Measurements from ENCODE around the gene RNF183. TPM values are rescaled to one million over a fixed set of nuclear protein-coding genes. Genes with fewer than 3 reads are reported as not detected.
"Not testable (repeated sequence)": the region's sequence is repeated elsewhere in the genome, so short reads cannot be mapped to it uniquely, and the experiment has no call there.

The RNF183 gene
- polyA plus RNA-seq, 3 donors from 2014 or later = not detected

GRCh38 chr9:113309204-113309813, 6.1 kb upstream of the RNF183 start:
- no peak overlapping the region for H3K4me3 Mint-ChIP-seq
- peaks cover 0 to 9% (median 3%) of the 10 kb centered on the region in 3 donors for H3K27me3 Mint-ChIP-seq (ENCODE audit: low read depth in 3 of 3)
- H3K27ac Mint-ChIP-seq = no peak overlapping the region
- no peaks in the 10 kb centered on the region for H3K4me1 Mint-ChIP-seq
- DNase-seq = peak; percentile 15 to 38 (median 22)
- H3K36me3 Mint-ChIP-seq = peaks cover 0 to 3% (median 0%) of the 10 kb centered on the region in 3 donors
- H3K9me3 Mint-ChIP-seq = no peaks in the 10 kb centered on the region

DNA sequence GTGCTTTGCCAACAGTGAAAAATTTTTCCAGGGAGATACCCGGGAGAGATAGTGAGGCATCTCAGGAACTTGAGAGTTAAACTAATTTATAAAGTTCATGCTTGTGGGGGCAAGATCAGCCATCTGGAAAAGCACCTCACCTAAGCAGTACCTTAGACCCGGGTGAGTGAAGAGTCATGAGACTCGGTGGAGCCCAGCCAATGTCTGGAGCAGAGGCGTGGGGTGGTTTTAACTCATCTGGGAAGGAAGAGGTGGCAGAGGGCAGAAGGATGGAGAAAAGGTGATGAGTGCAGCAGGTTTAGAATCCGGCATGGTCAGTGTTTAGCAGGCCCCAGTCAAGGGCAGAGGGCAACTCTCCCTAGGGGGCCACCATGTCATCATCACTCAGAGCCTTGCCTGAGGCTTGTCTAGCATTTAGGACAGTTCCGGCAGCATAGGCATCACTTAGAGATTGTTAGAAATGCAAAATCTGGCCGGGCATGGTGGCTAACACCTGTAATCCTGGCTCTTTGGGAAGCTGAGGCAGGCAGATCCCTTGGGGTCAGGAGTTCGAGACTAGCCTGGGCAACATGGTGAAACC, 4.3 kb upstream of the RNF183 start:
- DNase-seq = no peak
- H3K4me1 Mint-ChIP-seq = no peaks in the 10 kb centered on the region
- no peak overlapping the region for H3K4me3 Mint-ChIP-seq
- peaks cover 0 to 9% (median 1%) of the 10 kb centered on the region in 3 donors for H3K27me3 Mint-ChIP-seq (ENCODE audit: low read depth in 3 of 3)
- no peaks in the 10 kb centered on the region for H3K36me3 Mint-ChIP-seq
- H3K9me3 Mint-ChIP-seq = no peaks in the 10 kb centered on the region
- H3K27ac Mint-ChIP-seq = no peak overlapping the region

DNA sequence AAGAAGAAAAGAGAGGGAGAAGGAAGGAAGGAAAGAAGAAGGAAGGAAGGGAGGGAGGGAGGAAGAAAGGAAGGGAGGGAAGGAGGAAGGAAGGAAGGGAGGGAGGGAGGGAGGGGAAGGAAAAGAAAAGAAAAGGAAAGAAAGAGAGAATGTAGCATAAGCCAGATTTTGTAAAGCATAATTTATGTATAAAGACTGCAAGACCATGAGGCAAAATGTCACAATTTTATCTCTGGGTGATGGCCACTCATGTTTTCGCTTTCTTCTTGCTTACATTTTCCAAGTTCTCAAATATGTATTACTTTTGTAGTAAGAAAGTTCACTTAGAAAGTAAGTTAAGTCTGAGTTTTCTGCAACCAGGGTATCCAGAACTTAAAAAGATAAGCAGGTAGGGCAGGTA, 3.4 kb upstream of the RNF183 start:
- DNase-seq = no peak
- no peaks in the 10 kb centered on the region for H3K4me1 Mint-ChIP-seq
- no peaks in the 10 kb centered on the region for H3K36me3 Mint-ChIP-seq
- H3K27ac Mint-ChIP-seq = no peak overlapping the region
- H3K9me3 Mint-ChIP-seq = no peaks in the 10 kb centered on the region
- H3K27me3 Mint-ChIP-seq (ENCODE audit: low read depth in 3 of 3) = peaks cover 0 to 7% (median 1%) of the 10 kb centered on the region in 3 donors
- no peak overlapping the region for H3K4me3 Mint-ChIP-seq

DNA sequence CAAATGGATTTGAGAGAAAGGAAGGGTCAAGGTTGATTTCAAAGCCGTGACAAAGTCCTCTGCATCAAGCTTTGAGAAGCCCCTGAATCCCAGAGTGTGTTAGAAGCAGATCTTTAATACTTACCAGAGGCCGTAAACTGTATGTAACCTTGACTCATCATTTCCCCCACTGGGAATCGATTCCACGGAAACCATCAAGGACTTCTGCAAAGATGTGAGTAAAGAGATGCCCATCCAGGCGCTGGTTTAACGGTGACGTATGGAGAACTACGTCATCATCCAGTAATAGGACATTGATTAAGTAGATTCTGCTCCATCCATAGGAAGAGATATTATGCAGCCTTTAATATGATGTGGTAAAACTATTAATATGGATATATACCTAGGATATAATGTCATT, 1.6 kb downstream of the RNF183 start:
- no peak overlapping the region for H3K27ac Mint-ChIP-seq
- no peaks in the 10 kb centered on the region for H3K36me3 Mint-ChIP-seq
- no peaks in the 10 kb centered on the region for H3K9me3 Mint-ChIP-seq
- no peak for DNase-seq
- H3K27me3 Mint-ChIP-seq (ENCODE audit: low read depth in 3 of 3) = peaks cover 0 to 13% (median 1%) of the 10 kb centered on the region in 3 donors
- no peaks in the 10 kb centered on the region for H3K4me1 Mint-ChIP-seq
- H3K4me3 Mint-ChIP-seq = no peak overlapping the region

GRCh38 chr9:113299800-113300292, 3.3 kb downstream of the RNF183 start:
- DNase-seq = no peak
- H3K4me1 Mint-ChIP-seq = no peaks in the 10 kb centered on the region
- H3K27me3 Mint-ChIP-seq (ENCODE audit: low read depth in 3 of 3) = peaks cover 0 to 9% (median 3%) of the 10 kb centered on the region in 3 donors
- H3K27ac Mint-ChIP-seq = no peak overlapping the region
- no peaks in the 10 kb centered on the region for H3K36me3 Mint-ChIP-seq
- no peak overlapping the region for H3K4me3 Mint-ChIP-seq
- H3K9me3 Mint-ChIP-seq = no peaks in the 10 kb centered on the region

DNA sequence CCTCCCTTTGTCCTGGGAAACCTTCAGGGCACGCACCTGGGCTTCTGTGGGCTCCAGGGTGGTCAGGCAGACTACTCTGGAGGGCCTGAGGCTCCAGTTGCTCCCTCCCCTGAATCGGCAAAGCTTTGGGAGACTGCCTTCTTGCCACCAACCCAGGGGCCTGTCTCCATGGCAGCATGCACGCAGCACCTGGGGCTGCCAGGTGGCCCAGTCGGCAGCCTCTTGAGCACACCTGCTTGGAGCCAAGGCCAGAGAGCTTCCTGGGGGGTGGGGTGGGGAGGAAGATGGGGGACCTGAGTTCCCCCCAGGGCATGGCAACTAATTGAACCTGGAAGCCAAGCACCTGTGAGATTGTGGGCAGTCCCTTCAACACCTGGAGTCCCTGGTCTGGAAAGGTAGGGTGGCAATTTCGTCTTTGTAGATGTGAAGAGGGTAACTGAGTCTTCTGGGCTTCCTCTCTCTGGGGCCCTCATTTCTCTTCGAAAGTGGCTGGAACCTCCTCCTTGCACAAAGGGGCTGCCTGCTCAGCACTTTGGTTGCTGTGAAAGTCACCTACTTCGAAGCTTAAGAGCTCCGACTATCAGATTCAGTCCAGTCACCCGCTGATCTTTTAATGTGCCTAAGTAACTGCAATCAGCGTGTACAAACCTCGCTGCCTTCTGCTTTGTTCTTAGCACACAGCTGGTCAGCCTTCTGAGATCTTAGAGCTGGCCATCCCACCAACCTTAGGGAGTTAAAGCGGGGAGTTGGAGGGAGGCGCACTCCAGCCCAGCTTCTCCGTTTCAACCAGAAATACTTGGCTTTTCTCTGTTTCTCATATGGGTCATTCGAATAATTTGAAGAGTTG, 4.0 kb downstream of the RNF183 start:
- Mint-ChIP-seq H3K4me1 (no peaks in the 10 kb centered on the region), H3K9me3 (no peaks in the 10 kb centered on the region), H3K27me3 (ENCODE audit: low read depth in 3 of 3) (peaks cover 0 to 9% (median 3%) of the 10 kb centered on the region in 3 donors), H3K27ac (no peak overlapping the region), H3K36me3 (no peaks in the 10 kb centered on the region), H3K4me3 (no peak overlapping the region)
- DNase-seq = no peak

- Mint-ChIP-seq H3K27ac (no peak overlapping the region), H3K4me1 (no peaks in the 10 kb centered on the region), H3K36me3 (no peaks in the 10 kb centered on the region), H3K4me3 (no peak overlapping the region), H3K9me3 (no peaks in the 10 kb centered on the region), H3K27me3 (ENCODE audit: low read depth in 3 of 3) (peaks cover 0 to 9% (median 3%) of the 10 kb centered on the region in 3 donors)
- DNase-seq = no peak
Measured at GRCh38 chr9:113298311-113298710, 4.9 kb downstream of the RNF183 start.

DNA sequence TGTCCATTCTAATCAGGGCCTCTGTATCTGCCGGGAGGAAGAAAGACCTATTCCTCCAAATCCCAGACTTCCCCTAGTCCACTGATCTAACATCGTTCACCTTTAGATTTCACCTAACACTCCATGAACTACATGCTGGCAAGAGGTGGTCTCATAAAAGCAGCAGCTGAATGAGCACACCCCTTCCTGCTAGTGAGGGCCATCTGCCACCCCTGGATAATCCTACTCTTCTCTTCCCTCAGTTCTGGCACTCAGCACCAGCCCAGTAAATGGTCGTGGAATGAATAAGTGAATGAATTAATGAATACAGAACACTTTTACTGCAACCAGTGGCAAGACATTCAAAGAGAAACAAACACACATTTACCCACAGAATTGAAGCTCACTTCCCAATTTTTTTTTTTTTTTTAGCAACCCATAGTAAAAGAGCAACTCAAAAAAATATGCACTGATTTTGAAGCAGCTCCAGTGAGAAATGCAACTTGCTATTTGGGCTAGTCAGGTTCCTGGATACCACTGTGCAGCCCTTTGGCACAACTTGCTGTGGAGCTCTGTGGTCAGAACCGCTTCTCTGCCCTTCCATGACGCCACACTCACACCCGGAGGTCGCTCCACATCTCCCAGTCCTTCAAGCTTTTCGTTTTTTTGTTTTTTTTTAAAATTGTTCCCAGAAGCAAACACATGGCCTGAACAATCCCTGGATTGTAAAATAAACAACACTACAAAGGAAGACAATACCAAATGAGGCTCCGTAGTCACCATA, 6.2 kb downstream of the RNF183 start:
- peaks cover 0 to 10% (median 0%) of the 10 kb centered on the region in 3 donors for H3K36me3 Mint-ChIP-seq
- no peaks in the 10 kb centered on the region for H3K9me3 Mint-ChIP-seq
- H3K27ac Mint-ChIP-seq = peak overlapping the region in 1 of 6 donors; percentile 61
- H3K4me1 Mint-ChIP-seq = no peaks in the 10 kb centered on the region
- H3K4me3 Mint-ChIP-seq = no peak overlapping the region
- peaks cover 0 to 9% (median 2%) of the 10 kb centered on the region in 3 donors for H3K27me3 Mint-ChIP-seq (ENCODE audit: low read depth in 3 of 3)
- DNase-seq = no peak

DNA sequence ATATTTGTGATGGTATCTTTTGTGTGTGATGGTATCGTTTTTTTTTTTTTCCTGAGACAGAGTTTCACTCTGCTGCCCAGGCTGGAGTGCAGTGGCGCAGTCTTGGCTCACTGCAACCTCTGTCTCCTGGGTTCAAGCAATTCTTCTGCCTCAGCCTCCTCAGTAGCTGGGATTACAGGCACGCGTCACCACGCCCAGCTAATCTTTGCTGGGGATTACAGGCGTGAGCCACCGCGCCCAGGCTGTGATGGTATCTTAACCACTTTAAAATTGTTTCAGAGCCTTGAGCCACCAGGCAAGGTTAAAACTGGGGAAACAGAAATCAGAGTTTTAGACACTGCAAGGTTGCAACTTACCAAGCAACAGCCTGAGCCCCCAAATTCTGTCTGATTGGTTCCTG, 6.9 kb downstream of the RNF183 start:
- peaks cover 0 to 17% (median 4%) of the 10 kb centered on the region in 3 donors for H3K36me3 Mint-ChIP-seq
- H3K27ac Mint-ChIP-seq; DNase-seq; H3K27me3 Mint-ChIP-seq (ENCODE audit: low read depth in 3 of 3); H3K4me3 Mint-ChIP-seq; H3K4me1 Mint-ChIP-seq; H3K9me3 Mint-ChIP-seq: not testable (repeated sequence)

DNA sequence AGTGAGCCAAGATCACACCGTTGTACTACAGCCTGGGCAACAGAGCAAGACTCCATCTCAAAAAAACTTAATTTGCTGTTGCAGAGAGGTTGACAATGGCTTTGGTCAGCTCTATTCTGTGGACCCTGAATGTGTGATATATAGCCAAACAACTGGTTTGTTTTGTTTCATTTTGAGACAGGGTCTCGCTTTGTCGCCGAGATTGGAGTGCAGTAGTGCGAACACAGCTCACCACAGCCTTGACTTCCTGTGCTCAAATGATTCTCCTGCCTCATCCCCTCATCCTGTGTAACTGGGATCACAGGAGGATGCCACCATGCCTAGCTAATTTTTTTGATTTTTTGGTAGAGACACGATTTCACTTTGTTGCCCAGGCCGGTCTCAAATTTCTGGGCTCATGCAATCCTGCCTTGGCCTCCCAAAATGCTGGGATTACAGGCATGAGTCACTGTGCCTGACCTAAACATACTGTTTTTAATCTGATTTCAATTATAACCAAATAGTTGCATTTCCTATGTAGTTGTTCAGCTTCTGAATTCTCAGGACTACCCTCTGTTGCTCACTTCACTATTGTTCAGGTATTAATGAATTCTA, 9.8 kb downstream of the RNF183 start:
- H3K36me3 Mint-ChIP-seq = peaks cover 6 to 38% (median 21%) of the 10 kb centered on the region in 3 donors
- no peaks in the 10 kb centered on the region for H3K4me1 Mint-ChIP-seq
- H3K9me3 Mint-ChIP-seq = no peaks in the 10 kb centered on the region
- H3K4me3 Mint-ChIP-seq = no peak overlapping the region
- no peak for DNase-seq
- peaks cover 0 to 2% (median 0%) of the 10 kb centered on the region in 3 donors for H3K27me3 Mint-ChIP-seq (ENCODE audit: low read depth in 3 of 3)
- peak overlapping the region in 5 of 6 donors; percentile 10 to 64 (median 23) for H3K27ac Mint-ChIP-seq

- H3K36me3 Mint-ChIP-seq = peaks cover 15 to 56% (median 24%) of the 10 kb centered on the region in 3 donors
- peaks cover 0 to 2% (median 0%) of the 10 kb centered on the region in 3 donors for H3K27me3 Mint-ChIP-seq (ENCODE audit: low read depth in 3 of 3)
Measured at GRCh38 chr9:113290052-113290607, 13.0 kb downstream of the RNF183 start.

GRCh38 chr9:113289091-113289490, 14.1 kb downstream of the RNF183 start:
- Mint-ChIP-seq H3K4me3 (no peak overlapping the region), H3K27me3 (ENCODE audit: low read depth in 3 of 3) (no peaks in the 10 kb centered on the region), H3K36me3 (peaks cover 21 to 65% (median 32%) of the 10 kb centered on the region in 3 donors), H3K27ac (no peak overlapping the region), H3K9me3 (no peaks in the 10 kb centered on the region), H3K4me1 (no peaks in the 10 kb centered on the region)
- DNase-seq = no peak

More at GRCh38 chr9:113290052-113290607, 13.0 kb downstream of the RNF183 start:
- Mint-ChIP-seq H3K4me1 (no peaks in the 10 kb centered on the region), H3K9me3 (no peaks in the 10 kb centered on the region), H3K4me3 (no peak overlapping the region), H3K27ac (no peak overlapping the region)
- no peak for DNase-seq

GRCh38 chr9:113281356-113281755, 21.8 kb downstream of the RNF183 start:
- Mint-ChIP-seq H3K36me3 (peaks cover 26 to 57% (median 47%) of the 10 kb centered on the region in 3 donors), H3K4me3 (no peak overlapping the region), H3K9me3 (no peaks in the 10 kb centered on the region)

More at GRCh38 chr9:113281356-113281755, 21.8 kb downstream of the RNF183 start:
- Mint-ChIP-seq H3K4me1 (peaks cover 5 to 14% of the 10 kb centered on the region in 2 donors), H3K27me3 (ENCODE audit: low read depth in 3 of 3) (peaks cover 0 to 1% (median 0%) of the 10 kb centered on the region in 3 donors), H3K27ac (peak overlapping the region in 3 of 6 donors; percentile 17 to 28 (median 25))
- DNase-seq = no peak

Data from immature natural killer cell (primary cell).